GM19035 (cell line): ENCODE results near the gene PDSS1.
"Not testable (repeated sequence)": the region's sequence is repeated elsewhere in the genome, so short reads cannot be mapped to it uniquely, and the experiment has no call there.

Experiments
- ATAC-seq: cut with Tn5 transposase; IDR thresholded peaks from one replicate; pipeline ENCODE4 v1.9.1; 2021; ENCODE audit not compliant: unreplicated experiment

The PDSS1 gene

GRCh38 chr10:26735435-26735834 is 37.9 kb downstream of the PDSS1 start:
- ATAC-seq = no peak

- ATAC-seq = peak; percentile 74
These were observed 40.2 kb downstream of the PDSS1 start for GRCh38 chr10:26737730-26738129.

GRCh38 chr10:26738301-26738911 is 40.9 kb downstream of the PDSS1 start:
- no peak for ATAC-seq

- ATAC-seq = peak; percentile 23
These were observed 41.6 kb downstream of the PDSS1 start for GRCh38 chr10:26739071-26739631.

GRCh38 chr10:26741368-26741767 is 43.9 kb downstream of the PDSS1 start:
- no peak for ATAC-seq

- no peak for ATAC-seq
These were observed 45.6 kb downstream of the PDSS1 start for GRCh38 chr10:26743091-26743490.

GRCh38 chr10:26743841-26744240 is 46.3 kb downstream of the PDSS1 start:
- no peak for ATAC-seq

- ATAC-seq = no peak
These were observed 48.6 kb downstream of the PDSS1 start for GRCh38 chr10:26746061-26746460.

- ATAC-seq = peak; percentile 96
These were observed 58.0 kb downstream of the PDSS1 start for GRCh38 chr10:26755443-26755903.

- no peak for ATAC-seq
These were observed 61.5 kb downstream of the PDSS1 start for GRCh38 chr10:26759008-26759407.

GRCh38 chr10:26765549-26765948 is 68.0 kb downstream of the PDSS1 start:
- no peak for ATAC-seq

GRCh38 chr10:26770069-26770468 is 72.6 kb downstream of the PDSS1 start:
- no peak for ATAC-seq

- ATAC-seq = no peak
These were observed 76.1 kb downstream of the PDSS1 start for GRCh38 chr10:26773633-26774032.

GRCh38 chr10:26776258-26776657 is 78.8 kb downstream of the PDSS1 start:
- no peak for ATAC-seq

- ATAC-seq = no peak
These were observed 80.2 kb downstream of the PDSS1 start for GRCh38 chr10:26777686-26778085.

GRCh38 chr10:26779176-26779860 is 81.8 kb downstream of the PDSS1 start:
- no peak for ATAC-seq

- ATAC-seq = peak; percentile 37
These were observed 82.7 kb downstream of the PDSS1 start for GRCh38 chr10:26780106-26780792.

GRCh38 chr10:26780793-26781601 is 83.5 kb downstream of the PDSS1 start:
- ATAC-seq = peak; percentile 66

- ATAC-seq = no peak
These were observed 84.3 kb downstream of the PDSS1 start for GRCh38 chr10:26781797-26782196.

GRCh38 chr10:26787362-26787761 is 89.9 kb downstream of the PDSS1 start:
- no peak for ATAC-seq

- ATAC-seq = not testable (repeated sequence)
These were observed 92.3 kb downstream of the PDSS1 start for GRCh38 chr10:26789779-26790178.
